ENCODE measurements around the gene TLK2.

The TLK2 gene

DNA sequence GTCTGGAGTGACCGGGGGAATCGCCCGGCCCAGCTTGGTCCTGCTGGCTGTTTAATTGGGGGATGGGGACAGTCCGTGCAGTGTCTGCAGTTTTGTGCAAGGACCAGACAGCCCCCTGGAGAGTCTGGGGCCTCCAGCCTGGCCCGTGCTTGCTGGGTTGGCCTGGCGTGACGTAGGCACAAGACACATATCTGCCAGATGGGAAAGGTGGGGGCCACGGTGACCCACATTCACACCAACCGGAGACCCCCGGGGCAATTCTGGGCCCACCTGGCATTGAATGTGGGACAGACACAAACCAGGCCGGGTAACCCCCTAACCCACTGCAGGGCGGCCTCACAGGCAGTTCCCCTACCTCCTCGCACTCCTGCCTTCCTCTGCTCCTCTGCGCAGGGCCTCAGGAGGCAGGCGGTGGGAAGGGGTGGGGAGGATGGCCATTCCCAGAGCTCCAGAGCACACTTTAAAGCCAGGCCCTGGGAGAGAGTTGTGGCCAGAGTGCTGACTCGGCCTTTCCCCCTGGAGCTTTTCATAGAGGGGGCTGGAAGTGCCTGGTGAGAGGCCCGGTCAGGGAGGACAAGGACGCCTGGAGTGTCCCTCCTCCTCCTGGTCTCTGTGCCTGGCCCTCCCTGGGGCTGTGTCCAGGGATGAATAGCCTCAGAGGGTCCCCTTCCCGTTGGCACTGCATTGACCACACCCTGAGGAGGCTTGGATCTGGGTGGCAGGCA is 150.4 kb downstream of the TLK2 start:
- peak overlapping the region; percentile 74; the same call in 1 of the 2 replicates for H3K9ac ChIP-seq (ENCODE audit: low read depth, low read length)
- no peak for ATAC-seq (ENCODE audit: insufficient read depth, low read depth)
- H3K4me1 ChIP-seq (ENCODE audit: insufficient read depth, low read length): peaks cover 31% of the 10 kb centered on the region
- DNase-seq: no peak
- TF ChIP-seq, protein P1, sequence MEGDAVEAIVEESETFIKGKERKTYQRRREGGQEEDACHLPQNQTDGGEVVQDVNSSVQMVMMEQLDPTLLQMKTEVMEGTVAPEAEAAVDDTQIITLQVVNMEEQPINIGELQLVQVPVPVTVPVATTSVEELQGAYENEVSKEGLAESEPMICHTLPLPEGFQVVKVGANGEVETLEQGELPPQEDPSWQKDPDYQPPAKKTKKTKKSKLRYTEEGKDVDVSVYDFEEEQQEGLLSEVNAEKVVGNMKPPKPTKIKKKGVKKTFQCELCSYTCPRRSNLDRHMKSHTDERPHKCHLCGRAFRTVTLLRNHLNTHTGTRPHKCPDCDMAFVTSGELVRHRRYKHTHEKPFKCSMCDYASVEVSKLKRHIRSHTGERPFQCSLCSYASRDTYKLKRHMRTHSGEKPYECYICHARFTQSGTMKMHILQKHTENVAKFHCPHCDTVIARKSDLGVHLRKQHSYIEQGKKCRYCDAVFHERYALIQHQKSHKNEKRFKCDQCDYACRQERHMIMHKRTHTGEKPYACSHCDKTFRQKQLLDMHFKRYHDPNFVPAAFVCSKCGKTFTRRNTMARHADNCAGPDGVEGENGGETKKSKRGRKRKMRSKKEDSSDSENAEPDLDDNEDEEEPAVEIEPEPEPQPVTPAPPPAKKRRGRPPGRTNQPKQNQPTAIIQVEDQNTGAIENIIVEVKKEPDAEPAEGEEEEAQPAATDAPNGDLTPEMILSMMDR (IDR thresholded peaks at IDR 0.05; ENCODE audit: borderline replicate concordance, extremely low read depth, low read length, poor library complexity, severe bottlenecking): no peak
- TF ChIP-seq EZH2 (IDR thresholded peaks at IDR 0.05; ENCODE audit: borderline replicate concordance, low read depth, low read length, severe bottlenecking): no peak
- peaks cover 30% of the 10 kb centered on the region for H4K20me1 ChIP-seq (ENCODE audit: insufficient read depth, low read length)
- peak overlapping the region in 1 of 2 experiments; percentile 91; a peak in 2 of 4 replicates for H3K4me3 ChIP-seq (ENCODE audit: low read depth in 1 of 2, low read length in 2 of 2)
- H2AFZ ChIP-seq (ENCODE audit: low read depth, low read length): no peak overlapping the region; the same call in 1 of the 2 replicates
- no peak overlapping the region; the same call in 1 of the 2 replicates for H3K27ac ChIP-seq (ENCODE audit: low read length)
- H3K36me3 ChIP-seq (ENCODE audit: insufficient read depth, low read length): no peaks in the 10 kb centered on the region
- H3K27me3 ChIP-seq (ENCODE audit: insufficient read depth, low read length, poor library complexity): no peaks in the 10 kb centered on the region
- no peaks in the 10 kb centered on the region; the same call in 1 of the 2 replicates for H3K79me2 ChIP-seq (ENCODE audit: insufficient read depth, low read length)
- no peaks in the 10 kb centered on the region for H3K9me3 ChIP-seq (ENCODE audit: insufficient read depth, low read length, severe bottlenecking)
- H3K4me2 ChIP-seq (ENCODE audit: insufficient read depth, low read length): peak overlapping the region; percentile 97

DNA sequence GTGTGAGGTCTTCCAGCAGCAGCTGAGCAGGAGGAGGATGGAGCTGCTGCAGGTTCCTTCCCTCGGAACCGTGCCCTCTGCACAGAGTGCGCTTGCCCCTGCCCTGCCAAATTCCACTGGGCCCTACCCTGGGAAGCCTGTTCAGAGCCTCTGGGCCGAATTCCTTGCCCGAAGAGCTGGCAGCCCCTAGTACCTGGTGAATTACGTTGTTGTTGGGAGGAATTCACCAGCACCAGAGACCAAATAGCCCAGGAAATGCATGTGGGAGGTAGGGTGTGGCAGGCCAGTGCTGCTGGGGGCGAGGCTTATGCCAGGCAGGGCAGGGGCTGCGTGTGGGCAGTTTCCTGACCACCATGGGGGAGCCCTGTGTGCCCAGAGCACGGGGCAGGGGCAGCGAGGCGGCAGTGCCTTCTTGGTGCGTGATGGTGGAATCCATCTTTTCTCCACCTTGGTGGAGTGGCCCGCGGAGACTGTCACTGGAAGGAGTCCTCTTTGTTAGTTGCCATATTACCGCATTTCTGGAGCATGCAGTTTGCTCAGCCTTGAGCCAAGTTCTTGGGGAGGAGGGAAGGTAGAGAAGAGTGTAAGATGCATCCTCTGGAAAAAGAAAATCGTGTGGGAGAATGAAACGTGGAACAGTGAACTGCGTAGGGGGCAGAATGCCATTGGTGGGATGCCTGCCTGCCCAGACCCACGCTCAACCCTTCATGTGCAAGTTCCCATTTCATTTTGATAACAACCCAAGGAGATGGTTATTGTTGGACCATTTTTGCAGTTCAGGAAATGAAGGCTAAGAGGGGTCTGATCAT is 151.1 kb downstream of the TLK2 start:
- Histone ChIP-seq H3K4me3 (ENCODE audit: low read depth in 1 of 2, low read length in 2 of 2) (no peak overlapping the region), H4K20me1 (ENCODE audit: insufficient read depth, low read length) (peaks cover 30% of the 10 kb centered on the region), H2AFZ (ENCODE audit: low read depth, low read length) (no peak overlapping the region), H3K79me2 (ENCODE audit: insufficient read depth, low read length) (no peaks in the 10 kb centered on the region; the same call in 1 of the 2 replicates), H3K36me3 (ENCODE audit: insufficient read depth, low read length) (no peaks in the 10 kb centered on the region), H3K4me2 (ENCODE audit: insufficient read depth, low read length) (peak overlapping the region; percentile 97), H3K27ac (ENCODE audit: low read length) (no peak overlapping the region), H3K4me1 (ENCODE audit: insufficient read depth, low read length) (peaks cover 31% of the 10 kb centered on the region), H3K9ac (ENCODE audit: low read depth, low read length) (no peak overlapping the region; the same call in 1 of the 2 replicates), H3K9me3 (ENCODE audit: insufficient read depth, low read length, severe bottlenecking) (no peaks in the 10 kb centered on the region), H3K27me3 (ENCODE audit: insufficient read depth, low read length, poor library complexity) (no peaks in the 10 kb centered on the region)
- ATAC-seq (ENCODE audit: insufficient read depth, low read depth): no peak
- TF ChIP-seq, protein P1 (IDR thresholded peaks at IDR 0.05; ENCODE audit: borderline replicate concordance, extremely low read depth, low read length, poor library complexity, severe bottlenecking): no peak
- TF ChIP-seq EZH2 (IDR thresholded peaks at IDR 0.05; ENCODE audit: borderline replicate concordance, low read depth, low read length, severe bottlenecking): no peak
- DNase-seq: no peak

DNA sequence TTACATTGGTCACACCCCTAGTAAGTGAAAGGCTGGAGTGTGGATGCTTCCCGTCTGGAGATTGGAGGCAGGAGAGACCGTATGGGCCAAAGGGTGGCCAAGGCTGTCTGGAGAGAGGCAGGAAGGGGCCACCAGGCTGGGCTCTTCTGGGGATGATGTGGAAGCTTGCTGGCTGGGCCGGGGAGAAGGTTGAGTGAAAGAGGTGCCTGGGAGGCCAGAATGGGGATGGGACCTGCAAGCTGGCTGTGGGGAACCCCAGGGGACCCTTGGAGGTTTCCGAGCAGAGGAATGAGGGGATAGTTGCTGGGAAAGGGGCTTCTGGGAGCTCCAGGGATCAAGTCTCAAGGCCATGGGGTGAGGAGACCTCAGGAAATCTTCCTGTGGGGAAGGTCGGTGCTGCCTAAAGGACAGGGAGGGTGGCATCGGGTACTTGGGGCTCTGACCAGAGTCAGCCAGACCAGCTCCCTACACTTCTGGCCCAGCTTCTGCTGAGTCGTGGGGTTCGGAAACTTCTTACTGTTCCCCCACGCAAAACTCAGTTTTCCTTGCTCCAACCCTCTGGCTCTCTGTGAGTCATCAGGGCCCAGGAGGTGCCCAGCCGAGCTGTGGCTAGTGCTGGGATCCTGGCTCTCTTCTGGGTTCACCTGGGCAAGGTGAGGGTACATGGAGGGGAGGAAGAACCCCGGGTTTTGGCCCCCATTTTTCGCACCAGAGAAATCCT is 151.9 kb downstream of the TLK2 start:
- ATAC-seq (ENCODE audit: insufficient read depth, low read depth) (no peak), DNase-seq (no peak)
- Histone ChIP-seq H4K20me1 (ENCODE audit: insufficient read depth, low read length) (peaks cover 30% of the 10 kb centered on the region), H2AFZ (ENCODE audit: low read depth, low read length) (no peak overlapping the region), H3K9ac (ENCODE audit: low read depth, low read length) (no peak overlapping the region), H3K36me3 (ENCODE audit: insufficient read depth, low read length) (no peaks in the 10 kb centered on the region), H3K79me2 (ENCODE audit: insufficient read depth, low read length) (no peaks in the 10 kb centered on the region; the same call in 1 of the 2 replicates), H3K4me2 (ENCODE audit: insufficient read depth, low read length) (0 out of 2 replicates have a peak overlapping the region, but pooled peaks have one; percentile 97), H3K9me3 (ENCODE audit: insufficient read depth, low read length, severe bottlenecking) (no peaks in the 10 kb centered on the region), H3K4me1 (ENCODE audit: insufficient read depth, low read length) (peaks cover 31% of the 10 kb centered on the region), H3K27ac (ENCODE audit: low read length) (no peak overlapping the region), H3K4me3 (ENCODE audit: low read depth in 1 of 2, low read length in 2 of 2) (no peak overlapping the region), H3K27me3 (ENCODE audit: insufficient read depth, low read length, poor library complexity) (no peaks in the 10 kb centered on the region)
- TF ChIP-seq, protein P1 (IDR thresholded peaks at IDR 0.05; ENCODE audit: borderline replicate concordance, extremely low read depth, low read length, poor library complexity, severe bottlenecking): no peak
- no peak for TF ChIP-seq EZH2 (IDR thresholded peaks at IDR 0.05; ENCODE audit: borderline replicate concordance, low read depth, low read length, severe bottlenecking)
